OCI-LY7 (cell line): Measurements from ENCODE around the gene MSL3.

Source experiments
- EZH2phosphoT487 ChIP-seq: fragments of 200-600 bp; sonication (generic); IDR thresholded peaks from 2 replicates; pipeline ENCODE4 v1.6.1; 2018; ENCODE audit warnings: low read depth, borderline replicate concordance, mild to moderate bottlenecking, mixed run types, antibody characterized with exemption, low read length, moderate library complexity, mixed read lengths
- TF ChIP-seq, protein P1 (sequence below): fragments of 200-600 bp; sonication (generic); conservative IDR thresholded peaks from 2 replicates; pipeline ENCODE4 v1.5.1; 2014; ENCODE audit warnings: mild to moderate bottlenecking, antibody characterized with exemption, low read length, moderate library complexity, mixed read lengths

DNA sequence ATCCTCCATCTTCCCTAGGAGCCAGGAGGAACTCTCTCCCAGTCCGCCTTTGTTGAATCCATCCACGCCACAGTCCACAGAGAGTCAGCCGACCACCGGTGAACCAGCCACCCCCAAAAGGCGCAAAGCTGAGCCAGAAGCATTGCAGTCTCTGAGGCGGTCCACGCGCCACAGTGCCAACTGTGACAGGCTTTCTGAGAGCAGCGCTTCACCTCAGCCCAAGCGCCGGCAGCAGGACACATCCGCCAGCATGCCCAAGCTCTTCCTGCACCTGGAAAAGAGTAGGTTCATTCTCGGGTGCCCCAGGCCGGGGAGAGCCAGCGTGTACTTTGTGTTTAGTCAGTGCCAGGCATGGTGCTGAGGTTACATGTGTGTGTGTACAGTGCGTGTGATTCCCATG is 7.4 kb downstream of the MSL3 start:
- TF ChIP-seq, protein P1, sequence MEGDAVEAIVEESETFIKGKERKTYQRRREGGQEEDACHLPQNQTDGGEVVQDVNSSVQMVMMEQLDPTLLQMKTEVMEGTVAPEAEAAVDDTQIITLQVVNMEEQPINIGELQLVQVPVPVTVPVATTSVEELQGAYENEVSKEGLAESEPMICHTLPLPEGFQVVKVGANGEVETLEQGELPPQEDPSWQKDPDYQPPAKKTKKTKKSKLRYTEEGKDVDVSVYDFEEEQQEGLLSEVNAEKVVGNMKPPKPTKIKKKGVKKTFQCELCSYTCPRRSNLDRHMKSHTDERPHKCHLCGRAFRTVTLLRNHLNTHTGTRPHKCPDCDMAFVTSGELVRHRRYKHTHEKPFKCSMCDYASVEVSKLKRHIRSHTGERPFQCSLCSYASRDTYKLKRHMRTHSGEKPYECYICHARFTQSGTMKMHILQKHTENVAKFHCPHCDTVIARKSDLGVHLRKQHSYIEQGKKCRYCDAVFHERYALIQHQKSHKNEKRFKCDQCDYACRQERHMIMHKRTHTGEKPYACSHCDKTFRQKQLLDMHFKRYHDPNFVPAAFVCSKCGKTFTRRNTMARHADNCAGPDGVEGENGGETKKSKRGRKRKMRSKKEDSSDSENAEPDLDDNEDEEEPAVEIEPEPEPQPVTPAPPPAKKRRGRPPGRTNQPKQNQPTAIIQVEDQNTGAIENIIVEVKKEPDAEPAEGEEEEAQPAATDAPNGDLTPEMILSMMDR: no peak
- TF ChIP-seq EZH2phosphoT487: no peak
